HG03025 (cell line): ENCODE data around the gene LGALS14.

ENCODE experiments used
- ATAC-seq: cut with Tn5 transposase; IDR thresholded peaks from one replicate; pipeline ENCODE4 v1.9.1; 2021; ENCODE audit warnings: mild to moderate bottlenecking, moderate library complexity; ENCODE audit not compliant: unreplicated experiment, low FRiP score

LGALS14 gene

DNA sequence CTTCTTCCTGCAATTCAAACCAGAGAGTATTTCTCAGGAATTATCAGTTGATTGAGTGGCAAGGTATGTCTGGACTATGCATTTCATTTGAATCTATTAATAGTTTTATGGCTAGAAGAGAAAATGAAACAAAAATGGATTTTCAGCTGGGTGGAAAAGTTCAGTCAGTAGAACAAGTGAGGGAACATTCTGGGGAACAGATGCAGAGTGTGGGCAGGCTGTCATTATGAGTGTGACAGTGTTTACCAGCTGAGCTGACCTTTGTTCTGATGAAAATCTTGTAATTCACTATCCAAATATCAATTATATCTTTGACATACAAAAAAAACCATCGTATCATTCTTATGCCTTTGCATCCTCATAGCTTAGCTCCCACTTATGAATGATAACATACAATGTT, 36.1 kb downstream of the LGALS14 start:
- ATAC-seq: no peak

DNA sequence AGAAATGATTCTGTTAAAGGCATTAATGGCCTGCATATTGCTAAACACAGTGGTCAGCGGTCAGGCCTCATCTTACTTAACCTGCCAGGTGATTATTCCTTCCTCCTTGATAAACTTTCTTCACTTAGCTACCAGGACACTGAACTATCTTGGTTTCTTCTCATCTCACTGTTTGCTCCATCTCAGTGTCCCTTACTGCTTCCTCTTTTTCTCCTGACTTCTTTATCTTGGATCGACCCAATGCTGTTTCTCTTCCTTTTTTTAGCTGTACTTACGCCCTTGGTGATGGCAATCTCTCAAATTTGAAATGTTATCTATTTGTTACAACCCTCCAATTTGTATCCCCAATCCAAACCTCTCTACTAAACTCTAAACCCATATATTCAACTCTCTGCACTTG, 41.4 kb downstream of the LGALS14 start:
- no peak for ATAC-seq

DNA sequence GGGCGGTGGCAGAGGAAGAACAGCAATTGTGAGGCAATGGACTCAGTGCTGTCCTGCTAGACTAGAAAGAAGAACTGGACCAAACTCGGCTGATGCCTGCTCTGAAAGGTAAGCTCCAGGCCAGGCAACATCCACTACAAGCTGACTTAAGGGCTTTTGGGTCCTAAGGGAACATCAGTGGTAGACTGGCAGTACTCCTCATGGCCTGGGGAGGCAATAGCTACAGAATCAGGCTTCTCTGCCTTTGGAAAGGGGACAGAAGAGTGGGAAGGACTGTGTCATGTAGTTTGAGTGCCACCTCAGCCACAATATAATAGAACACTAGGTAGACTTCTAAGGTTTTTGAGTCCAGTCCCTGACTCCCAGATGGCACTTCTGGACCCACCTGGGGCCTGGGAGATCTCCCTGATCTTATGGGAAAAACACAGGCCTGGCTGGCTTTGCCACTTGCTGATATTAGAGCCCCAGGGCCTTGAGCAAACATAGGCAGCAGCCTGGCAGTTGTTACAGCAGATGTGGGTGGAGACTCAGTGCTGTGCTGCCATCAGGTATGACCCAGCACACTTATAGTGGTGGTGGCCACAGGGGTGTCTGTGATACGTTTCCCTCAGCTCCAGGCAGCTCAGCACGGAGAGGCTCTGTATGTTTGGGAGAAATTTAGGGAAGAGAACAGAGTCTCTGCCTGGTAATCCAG, 42.7 kb downstream of the LGALS14 start:
- no peak for ATAC-seq

DNA sequence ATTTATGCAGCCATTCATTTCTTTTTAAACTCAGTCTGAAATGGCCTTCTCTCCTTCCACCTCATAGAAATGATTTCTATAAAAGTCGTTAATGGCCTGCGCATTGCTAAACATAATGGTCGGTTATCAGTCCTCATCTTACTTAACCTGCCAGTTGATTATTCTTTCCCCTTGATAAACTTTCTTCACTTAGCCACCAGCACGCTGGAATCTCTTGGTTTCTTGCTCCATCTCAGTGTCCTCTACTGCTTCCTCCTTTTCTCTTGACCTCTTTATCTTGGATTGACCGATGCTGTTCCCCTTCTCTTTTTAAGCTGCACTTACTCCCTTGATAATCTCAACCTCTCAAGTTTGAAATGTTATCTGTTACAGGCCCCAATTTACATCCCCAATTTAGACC, 45.7 kb downstream of the LGALS14 start:
- no peak for ATAC-seq

DNA sequence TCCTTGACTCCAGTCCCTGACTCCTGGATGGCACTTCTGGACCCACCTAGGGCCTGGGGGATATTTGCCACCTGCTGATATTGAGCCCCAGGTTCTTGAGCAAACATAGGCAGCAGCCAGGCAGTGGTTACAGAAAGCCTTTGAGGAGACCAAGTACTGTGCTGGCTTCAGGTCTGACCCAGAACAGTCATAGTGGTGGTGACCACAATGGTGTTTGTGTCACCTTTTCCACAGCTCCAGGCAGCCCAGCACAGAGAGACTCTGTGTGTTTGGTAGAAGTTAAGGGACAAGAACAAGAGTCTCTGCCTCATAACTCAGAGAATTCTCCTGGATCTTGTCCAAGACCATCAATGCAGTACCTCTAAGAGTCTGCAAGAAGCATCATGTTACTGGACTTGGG, 48.1 kb downstream of the LGALS14 start:
- ATAC-seq: no peak

DNA sequence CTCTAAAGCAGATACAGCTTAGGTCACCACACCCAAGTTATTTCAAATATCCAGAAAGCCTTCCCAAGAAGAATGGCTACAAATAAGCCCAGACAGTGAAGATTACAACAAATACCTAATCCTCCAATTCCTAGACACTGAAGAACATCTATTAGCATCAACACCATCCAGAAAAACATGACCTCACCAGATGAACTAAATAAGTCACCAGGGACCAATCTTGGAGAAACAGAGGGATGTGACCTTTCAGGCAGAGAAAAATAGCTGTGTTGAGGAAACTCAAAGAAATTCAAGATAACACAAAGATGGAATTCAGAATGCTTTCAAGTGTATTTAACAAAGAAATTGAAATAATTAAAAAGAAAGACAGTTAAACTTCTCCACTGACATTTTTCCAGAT, 48.5 kb downstream of the LGALS14 start:
- no peak for ATAC-seq

DNA sequence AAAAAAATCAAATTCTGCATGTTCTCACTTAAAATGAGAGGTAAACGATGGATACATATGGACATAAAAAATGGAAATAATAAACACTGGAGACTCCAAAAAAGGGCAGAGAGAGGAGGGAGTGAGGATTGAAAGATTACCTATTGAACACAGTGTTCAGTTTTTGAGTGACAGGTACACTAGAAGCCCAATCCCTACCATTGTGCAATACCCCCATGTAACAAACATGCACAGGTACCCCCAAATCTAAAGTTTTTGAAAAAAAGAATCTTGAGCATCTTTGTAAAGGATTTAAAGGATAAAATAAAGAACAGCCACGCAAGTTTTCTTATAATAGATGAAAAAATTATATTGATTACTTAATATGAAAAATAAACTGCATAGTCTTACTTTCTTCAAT, 50.3 kb downstream of the LGALS14 start:
- no peak for ATAC-seq

DNA sequence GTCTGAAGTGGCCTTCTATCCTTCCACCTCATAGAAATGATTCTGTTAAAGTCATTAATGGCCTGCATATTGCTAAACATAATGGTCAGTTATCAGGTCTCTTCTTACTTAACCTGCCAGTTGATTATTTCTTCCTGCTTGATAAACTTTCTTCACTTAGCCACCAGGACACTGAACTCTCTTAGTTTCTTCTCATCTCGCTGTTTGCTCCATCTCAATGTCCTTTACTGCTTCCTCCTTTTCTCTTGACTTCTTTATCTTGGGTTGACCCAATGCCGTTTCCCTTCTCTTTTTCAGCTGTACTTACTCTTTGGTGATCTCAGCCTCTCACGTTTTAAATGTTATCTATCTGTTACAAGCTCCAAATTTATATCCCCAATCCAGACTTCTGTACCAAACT, 50.7 kb downstream of the LGALS14 start:
- no peak for ATAC-seq
